ENCODE results near the gene IDE. TPM values are rescaled to one million over a fixed set of nuclear protein-coding genes. Genes with fewer than 3 reads are reported as not detected.
"Not testable (repeated sequence)": the region's sequence is repeated elsewhere in the genome, so short reads cannot be mapped to it uniquely, and the experiment has no call there.

IDE gene
- 18.3 and 28.3 TPM in 2 replicates for total RNA-seq (2014; rRNA removed; shearing (Covaris generic))

DNA sequence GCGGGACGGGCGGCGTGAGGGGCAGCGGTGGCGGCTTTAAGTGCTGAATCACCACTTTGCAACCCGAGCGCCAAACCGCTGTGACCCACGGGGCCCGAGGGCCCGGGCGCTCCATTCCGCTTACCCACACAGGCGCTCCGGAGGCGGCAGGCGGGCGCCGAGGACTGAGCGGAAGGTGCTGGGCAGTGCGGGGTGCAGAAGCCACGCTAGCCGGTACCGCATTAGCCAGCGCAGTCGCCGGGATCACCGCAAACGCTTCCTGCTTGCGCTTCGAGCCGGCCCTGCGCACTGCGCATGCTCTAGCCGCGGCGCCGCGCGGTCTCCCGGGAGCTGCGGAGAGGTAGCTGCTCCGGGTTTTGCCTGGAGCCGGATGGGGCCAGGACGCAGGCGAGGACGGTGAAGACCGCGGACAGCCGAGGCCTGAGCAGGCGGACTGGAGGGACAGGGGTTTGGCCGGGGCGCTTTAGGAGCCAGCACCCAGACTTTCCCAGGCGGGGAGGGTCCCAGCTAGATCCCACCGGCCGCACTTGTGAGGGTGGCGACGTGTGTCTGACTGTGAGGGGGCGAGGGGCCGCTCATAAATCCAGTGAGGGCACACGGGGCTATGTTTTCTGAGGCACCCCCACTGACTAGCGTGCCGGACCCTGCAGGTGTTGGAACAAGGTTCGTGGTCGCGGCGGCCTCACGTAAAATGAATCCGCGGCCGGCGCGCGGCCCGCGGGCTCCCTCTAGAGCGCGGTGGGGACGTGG lies at the start of gene IDE:
TSS of gene IDE (minus strand) at position 296 of the 750 bp plus-strand sequence. CDS start at position 222, 74 bp downstream.
- DNase-seq (ENCODE audit: low read depth): peak; percentile 88

DNA sequence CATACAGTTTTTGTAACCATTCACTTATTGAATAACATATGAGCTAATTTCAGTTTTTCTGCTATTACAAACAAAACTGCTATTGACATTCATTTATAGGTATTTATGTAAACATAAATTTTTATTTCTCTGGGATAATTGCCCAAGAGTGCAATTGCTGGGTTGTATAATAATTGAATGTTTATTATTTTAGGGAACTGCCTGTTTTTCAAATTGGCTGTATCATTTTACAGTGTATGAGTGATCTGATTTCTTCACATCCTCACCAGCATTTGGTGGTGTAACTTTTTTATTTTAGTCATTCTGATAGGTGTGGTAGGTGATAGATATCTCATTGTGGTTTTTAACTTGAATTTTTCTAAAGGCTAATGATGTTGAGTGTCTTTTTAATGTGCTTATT lies 45.5 kb upstream of the IDE start:
- DNase-seq (ENCODE audit: low read depth): no peak

DNA sequence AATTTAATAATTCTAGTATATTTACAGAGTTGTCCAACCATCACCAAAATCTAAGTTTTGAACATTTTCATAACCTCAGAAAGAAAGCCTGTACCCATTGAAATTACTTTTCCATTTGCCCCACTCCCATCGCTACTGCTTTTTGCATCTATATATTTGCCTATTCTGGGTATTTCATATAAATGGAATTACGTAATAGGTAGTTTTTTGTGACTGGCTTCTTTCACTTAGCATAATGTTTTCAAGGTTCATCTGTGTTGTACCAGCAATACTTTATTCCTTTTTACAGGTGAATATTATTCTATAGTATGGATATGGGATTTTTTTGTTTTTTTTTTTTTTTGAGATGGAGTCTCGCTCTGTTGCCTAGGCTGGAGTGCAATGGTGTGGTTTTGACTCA lies 41.6 kb upstream of the IDE start:
- DNase-seq (ENCODE audit: low read depth): no peak

DNA sequence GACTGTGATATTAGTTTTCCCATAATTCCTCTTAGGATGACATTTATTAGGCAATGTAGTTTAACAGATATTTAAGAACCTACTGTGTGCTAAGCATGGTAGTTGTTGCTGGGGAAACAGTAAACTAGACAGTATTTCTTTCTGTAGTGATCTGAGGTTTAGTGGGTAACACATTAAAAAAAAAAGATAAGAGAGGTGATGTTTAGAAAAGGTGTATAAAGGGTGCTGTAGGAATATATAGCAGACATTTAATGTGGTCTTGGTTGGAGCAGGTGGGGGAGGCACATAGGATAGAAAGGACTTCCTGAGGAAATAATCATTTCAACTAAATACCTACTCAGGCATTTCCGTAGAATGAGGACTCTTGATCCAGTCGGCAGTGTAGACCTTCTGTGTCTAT lies 30.9 kb upstream of the IDE start:
- DNase-seq (ENCODE audit: low read depth): no peak

DNA sequence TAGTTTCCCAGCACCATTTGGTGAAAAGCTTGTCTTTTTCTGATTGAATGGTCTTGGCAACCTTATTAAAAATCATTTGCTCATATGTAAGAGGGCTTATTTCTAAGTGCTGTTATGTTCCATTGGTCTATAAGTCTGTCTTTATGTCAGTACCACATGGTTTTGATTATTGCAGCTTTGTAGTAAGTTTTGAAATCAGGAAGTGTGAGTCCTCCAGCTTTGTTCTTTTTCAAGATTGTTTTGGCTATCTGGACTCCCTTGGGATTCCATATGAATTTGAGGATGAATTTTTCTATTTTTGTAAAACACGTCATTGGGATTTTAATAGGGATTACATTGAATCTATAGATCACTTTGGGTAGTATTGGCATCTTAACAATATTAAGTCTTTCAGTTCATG lies 24.4 kb upstream of the IDE start:
- no peak for DNase-seq (ENCODE audit: low read depth)

DNA sequence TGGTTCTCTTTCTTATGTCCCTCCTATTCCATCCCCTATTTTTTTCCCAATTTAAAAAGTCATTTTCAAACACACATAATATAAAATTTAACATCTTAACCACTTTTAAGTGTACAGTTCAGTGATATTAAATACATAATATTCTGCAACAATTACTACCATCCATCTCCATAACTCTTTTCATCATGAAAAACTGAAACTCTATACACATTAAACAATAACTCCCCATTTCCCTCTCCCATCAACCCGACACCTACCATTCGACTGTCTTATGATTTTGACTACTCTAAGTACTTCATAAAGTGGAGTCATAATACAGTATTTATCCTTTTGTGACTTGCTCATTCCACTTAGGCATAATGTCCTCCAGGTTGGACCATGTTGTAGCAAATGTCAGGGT lies 21.6 kb upstream of the IDE start:
- DNase-seq (ENCODE audit: low read depth): no peak

DNA sequence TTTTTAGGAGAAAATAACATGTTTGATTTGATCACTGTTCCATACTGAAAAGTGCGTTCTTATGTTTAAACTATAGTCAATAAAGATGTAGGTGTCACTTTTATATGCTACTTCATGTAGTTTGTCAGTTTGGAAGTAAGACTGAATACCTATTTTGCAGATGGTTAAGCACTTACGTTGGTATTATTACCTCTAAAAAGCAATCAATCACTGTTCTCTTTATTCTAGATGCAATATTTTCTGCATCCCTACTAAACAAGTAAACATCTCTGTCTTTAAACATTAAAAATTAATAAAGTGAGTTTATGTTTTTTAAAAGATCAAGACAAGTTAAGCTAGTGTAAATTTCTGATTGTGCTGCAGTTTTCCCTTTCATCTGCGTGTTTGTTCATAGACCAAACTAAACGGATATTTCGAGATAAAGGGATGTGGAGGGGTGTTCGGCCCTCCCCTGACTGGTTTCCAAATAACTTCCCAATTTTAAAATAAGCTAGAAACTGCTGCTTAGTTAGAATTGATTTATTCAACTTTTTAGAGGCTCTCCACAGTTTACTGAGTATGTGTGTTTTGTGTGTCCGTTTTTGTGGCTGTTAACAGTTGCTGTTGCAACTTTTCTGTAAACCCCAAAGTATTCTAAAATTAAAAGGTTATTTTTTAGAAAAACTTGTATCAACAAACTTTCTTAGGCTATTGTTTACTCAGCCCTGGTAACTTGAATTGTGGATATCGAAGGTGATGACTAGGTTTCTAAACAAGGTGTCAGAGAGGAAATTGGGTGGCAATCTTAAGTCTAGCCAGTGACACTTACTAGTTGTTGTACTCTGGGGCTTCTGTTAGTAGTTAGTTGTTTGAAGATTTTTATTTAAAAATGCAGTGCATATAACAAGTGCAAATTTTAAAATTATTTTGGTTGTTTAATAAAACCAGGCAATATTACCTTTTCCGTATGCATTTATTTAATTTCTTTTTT lies 20.0 kb upstream of the IDE start:
- peak; percentile 22 for DNase-seq (ENCODE audit: low read depth)

DNA sequence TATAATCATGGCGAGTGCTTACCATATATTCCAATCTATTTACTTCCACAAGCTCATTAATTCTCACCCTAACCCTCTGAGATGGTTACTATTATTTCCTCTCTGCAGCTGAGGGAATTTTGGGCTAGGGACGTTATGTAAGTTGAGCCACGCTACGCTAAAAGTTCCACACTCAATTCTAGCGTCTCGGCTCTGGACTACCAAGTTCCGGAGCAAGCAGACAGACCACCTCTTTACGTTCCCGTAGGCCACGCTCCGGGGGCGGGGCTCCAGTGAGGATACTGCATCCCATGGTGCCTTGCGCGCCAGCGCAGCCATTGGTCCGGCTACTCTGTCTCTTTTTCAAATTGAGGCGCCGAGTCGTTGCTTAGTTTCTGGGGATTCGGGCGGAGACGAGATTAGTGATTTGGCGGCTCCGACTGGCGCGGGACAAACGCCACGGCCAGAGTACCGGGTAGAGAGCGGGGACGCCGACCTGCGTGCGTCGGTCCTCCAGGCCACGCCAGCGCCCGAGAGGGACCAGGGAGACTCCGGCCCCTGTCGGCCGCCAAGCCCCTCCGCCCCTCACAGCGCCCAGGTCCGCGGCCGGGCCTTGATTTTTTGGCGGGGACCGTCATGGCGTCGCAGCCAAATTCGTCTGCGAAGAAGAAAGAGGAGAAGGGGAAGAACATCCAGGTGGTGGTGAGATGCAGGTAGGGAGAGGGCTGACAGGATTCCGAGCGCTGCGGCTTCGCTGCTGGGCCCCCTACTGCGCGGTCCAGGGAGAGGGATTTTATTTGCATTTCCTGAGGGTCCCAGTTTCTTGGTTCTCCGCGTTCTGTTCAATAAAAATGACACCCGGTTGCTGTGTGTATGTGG lies 19.1 kb upstream of the IDE start, which contains the start of gene KIF11:
TSS of gene KIF11 (plus strand) at position 370 of the 858 bp plus-strand sequence. CDS start at position 616, 246 bp downstream.
- DNase-seq (ENCODE audit: low read depth): peak; percentile 96

DNA sequence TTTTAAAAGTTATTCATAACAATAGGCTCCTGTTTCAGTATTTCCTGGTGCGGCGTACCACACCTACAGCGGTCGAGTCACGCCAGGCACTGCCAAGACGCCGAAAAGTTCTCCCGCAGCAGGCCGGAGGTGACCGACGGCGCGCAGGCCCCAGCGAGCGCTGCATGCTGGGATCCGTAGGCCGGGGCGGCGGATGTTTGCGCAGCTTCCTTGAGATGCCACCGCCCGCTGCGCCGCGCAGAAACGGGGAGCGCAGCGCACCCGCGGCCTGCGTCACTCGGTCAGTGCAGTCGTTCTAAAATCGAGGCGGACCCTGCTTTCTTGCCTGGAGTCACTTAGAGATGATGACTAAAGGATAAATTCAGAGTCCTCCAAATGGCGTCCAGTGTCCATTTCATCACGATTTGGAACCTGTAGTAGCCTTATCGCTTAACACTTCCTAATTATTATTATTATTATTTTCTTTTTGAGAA lies 17.7 kb upstream of the IDE start:
- DNase-seq (ENCODE audit: low read depth): peak; percentile 84

DNA sequence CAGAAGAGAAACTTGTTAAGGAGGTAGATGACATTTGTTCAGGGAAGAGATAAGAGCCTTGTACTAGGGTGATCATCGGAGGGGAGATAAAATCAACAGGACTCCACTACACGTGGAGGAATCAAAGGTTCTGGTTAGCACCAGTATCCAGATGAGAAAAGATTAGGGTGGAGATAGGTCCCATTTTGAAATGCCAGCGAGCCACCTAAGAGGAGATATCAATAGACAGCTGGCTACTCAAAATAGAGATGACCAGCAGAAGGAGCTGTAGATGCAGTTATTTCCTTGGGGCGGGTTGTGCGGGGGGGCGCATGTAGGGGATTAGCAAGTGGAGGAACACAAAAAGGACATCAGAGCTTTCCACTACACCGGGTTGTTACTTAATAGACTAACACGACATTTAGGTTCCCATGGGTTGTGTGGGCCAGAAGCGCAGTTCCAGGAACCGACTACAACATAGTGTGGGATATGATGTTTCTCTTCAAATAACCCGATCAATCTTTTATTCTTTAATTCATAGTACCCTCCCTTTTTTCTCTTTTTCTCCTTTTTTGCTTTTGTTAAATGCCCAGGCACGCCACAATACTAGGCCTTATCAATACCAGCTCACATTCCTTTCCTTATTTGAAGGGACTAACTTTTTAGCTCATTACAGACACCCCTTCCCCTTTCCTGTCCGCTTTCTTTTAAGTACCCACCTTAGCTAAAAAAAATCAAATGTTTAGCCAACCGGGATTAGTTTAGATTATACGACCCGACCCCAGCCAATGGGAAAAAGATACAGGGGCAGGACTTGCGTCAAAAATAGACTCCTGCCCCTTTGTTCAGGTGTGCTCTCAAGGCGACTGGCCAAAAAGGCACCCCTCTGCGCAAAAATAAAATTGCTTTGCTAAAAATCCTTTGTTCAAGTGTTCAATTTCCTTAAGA lies 17.0 kb upstream of the IDE start:
- peak; percentile 46 for DNase-seq (ENCODE audit: low read depth)

DNA sequence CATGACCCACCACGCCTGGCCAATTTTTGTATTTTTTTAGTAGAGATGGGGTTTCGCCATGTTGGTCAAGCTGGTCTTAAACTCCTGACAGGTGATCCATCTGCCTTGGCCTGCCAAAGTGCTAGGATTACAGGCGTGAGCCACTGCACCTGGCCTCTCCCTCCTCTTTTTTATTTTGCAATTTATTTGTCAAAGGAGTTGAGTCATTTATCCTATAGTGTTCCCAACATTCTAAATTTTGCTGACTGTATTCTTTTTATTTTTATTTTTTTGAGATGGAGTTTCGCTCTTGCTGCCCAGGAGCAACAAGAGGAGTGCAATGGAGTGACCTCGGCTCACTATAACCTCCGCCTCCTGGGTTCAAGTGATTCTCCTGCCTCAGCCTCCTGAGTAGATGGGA lies 8.5 kb upstream of the IDE start:
- not testable (repeated sequence) for DNase-seq (ENCODE audit: low read depth)

DNA sequence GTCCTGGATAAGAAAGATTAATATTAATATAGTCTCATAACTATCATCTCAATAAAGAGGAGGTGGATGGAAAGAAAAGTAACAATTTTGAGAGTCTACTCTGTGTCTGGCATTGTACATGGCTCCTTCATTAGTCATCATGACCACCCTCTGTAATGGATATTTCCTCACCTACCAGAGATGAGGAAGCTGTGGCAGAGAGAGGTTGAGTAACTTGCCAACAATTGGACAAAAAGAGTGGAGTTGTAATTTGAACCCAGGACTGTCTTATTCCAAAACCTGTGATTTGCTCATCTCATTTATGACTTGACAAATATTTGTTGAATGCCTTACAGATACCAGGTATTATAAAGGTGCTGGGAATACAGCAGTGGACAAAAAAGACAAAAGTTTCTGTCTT lies 2.1 kb upstream of the IDE start:
- peak; percentile 61 for DNase-seq (ENCODE audit: low read depth)

DNA sequence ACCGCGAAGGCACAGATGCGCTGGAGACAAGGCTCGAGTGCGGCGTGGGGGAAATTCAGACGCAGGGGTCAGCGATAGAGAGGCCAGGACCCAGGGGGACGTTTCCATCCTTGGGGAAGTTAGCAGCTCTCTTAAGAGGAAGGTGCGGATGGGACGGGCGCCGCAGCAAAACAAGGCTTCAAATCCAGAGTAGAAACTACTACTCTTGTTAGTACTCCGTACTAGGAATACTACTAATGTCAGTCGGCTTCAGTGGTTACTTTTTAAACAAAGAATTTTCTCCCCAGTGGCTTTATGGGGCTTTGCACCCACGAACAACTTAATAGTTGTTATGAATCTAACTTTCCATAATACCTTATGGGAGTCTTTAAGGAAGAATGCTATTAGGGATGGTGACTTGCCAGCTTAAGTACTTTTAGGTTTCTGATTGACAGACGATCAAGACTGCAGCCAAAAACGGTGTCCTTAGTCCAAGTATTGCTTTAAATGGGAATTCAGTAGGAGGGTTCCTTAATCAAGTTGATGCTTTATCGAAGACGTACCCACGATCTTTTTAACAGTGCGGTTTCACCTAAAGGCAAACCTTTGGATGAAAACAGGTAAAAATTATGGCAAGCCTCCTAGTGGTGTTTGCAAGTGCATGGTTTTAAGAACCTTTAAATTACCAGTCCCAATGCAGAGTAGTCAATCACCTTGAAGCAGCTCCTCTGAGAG lies 812 bp upstream of the IDE start:
- DNase-seq (ENCODE audit: low read depth): no peak

DNA sequence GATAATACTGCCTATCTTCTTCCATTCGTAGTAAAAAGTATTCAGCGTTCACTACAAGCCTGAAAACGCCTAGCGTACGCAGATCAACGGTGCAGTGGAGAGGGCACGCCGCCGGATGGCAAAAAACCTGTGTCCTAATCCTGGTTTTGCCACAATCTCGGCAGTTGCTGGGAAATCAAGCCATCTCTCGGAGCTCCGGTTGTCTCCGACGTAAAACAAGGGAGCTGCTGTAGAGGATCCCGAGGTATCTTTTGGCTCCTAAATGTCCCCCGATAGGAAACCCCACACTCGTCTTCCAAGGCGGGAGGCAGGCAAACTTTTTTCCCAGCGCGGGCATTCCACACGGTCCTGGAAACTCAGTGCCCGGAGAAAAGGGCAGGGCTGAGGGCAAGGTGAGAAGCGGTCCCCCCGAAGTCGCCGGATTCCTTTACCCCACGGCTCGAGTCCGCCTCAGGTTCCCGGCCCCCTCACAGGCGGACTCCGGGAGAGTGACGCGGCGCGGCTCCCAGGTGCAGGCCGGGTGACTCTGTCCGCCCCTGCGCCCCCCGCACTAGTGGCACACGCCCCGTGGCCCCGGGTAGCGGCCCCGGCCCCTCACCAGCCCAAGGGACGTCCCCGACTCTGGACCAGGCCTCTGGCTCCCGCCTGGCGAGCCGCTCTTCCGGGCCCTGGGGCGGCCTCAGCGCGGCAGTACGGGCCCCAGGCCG lies 649 bp downstream of the IDE start:
- peak; percentile 62 for DNase-seq (ENCODE audit: low read depth)

DNA sequence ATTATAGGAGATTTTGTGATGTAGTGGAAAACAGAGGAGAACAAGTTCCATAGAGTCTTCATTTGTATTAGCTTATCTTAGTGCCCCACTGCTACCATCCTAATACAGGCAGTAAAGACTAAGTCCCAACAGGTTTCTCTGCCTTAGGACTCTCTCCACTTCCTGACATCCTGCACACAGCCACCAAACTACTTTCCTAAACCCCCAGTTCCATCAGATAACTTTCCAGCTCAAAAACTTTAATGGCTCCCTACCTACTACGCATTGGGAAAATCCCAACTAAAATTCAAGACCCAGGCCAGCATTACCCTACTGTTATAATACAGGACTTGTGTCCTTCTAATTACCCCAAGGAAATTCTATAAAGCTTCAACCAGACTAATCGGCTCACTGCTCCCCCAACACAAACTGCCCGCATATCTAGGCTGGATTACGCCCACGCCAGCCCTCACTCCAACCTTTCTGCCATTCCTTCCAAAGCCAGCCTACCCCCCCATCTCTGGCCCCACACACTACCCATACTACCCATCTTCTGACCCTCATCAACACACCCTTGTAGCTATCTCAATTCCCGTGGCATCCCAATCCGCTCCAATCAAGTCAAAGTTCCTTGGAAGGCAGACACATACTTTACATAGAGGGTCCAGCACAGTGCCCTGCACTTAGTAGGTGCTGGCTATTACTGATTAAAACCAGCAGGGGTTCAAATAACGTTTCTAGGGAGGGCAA lies 1.4 kb downstream of the IDE start:
- DNase-seq (ENCODE audit: low read depth): peak; percentile 20

DNA sequence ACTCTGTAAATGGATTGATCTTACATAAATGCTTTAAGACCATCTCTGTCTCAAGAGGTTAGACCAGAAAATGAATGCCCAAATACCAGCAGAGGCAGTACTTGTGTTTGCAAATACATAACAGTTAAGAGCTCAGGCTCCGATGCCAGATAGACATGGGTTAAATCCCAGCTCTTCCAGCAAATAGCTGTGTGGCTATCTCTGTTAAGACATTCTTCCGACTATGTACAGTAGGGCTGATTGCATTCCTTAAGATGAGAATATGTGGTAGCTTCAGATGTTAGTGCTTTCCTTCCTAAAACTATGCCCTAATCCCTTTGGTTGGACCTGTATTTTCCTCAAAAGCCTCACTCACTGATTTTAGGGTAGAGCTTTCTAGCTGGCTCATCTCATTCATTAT lies 2.2 kb downstream of the IDE start:
- peak; percentile 5 for DNase-seq (ENCODE audit: low read depth)

DNA sequence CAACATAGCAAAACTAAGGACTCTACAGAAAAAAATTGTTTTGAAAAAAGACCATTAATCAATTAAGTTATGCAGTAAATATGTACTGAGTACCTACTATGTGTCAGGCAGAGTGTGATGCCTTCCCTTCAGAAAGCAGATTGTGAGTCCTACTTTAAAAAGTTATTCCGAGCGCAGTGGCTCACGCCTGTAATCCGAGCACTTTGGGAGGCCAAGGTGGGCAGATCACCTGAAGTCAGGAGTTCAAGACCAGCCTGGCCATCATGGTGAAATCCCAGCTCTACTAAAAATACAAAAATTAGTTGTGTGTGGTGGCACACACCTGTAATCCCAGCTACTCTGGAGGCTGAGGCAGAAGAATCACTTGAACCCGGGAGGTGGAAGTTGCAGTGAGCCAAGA lies 4.2 kb downstream of the IDE start:
- not testable (repeated sequence) for DNase-seq (ENCODE audit: low read depth)

DNA sequence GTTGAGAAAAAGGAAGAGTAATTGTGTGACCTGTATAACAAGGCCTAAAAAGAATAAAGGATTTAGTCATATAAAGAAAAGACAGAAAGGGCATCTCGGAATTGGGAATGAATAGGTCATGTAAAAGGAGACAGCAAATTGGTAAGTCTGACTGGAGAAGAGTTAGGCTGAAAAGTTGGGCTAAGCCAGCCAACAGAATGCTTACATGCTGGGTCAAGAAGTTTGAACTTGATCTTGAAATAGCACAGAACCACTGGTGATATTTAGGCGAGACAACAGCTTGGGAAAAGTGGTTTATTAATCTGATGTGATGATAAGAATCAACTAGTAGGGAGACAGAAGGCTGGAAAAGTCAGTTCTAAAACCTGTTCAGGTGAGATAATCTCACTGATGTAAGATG lies 4.8 kb downstream of the IDE start:
- no peak for DNase-seq (ENCODE audit: low read depth)

Data from M059J (cell line).